ENCODE results near the gene CYRIA.

CYRIA gene

DNA sequence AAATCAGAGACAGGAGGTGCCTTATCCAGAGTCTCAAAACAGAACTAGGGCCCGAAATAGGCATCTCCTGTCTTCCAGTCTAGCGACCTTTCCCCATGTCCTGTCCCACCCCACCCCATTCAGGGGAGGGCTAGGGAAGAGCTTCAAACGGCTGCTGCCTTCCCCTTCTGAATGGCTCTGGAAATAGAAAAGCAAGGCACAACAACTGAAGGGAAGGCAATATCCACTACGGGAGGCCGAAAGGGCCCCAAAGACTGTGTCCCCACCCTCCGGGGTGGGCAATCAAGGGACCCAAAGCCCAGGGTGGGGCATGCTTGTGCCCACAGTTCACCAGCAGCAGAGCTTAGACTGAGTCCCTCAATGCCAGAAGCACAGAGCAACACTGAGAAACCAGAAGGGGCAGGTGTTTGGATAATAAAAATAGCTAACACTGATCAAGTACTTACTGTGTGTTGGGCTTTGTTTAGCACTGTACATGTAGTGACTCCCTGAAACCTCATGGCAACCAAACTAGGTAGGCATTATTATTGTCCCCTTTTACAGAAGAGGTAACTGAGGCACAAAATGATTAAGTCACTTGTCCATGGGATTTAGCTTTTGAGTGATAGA lies 38.5 kb downstream of the CYRIA start:
- no peak for DNase-seq

DNA sequence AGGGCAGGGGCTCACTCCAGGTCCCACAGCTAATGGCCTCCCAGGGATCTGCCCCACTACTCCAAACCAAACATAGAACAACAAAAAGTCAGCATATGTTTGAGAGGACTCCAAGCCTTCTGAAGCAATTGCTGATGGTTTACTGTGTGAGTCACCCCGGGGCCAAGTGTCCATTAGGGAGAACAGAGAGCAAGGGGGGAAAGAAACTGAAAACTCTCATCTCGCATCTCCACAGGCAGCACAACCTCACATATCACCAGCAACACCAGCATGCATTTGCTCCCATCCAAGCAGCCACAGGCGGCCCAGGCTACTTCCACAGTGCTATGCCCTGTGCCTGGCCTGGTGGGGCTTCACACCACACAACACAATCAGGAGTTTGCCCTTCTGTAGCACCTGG lies 39.1 kb downstream of the CYRIA start:
- no peak for DNase-seq

- no peak for DNase-seq
Observed at GRCh38 chr2:16625759-16626158, 39.9 kb downstream of the CYRIA start.

DNA sequence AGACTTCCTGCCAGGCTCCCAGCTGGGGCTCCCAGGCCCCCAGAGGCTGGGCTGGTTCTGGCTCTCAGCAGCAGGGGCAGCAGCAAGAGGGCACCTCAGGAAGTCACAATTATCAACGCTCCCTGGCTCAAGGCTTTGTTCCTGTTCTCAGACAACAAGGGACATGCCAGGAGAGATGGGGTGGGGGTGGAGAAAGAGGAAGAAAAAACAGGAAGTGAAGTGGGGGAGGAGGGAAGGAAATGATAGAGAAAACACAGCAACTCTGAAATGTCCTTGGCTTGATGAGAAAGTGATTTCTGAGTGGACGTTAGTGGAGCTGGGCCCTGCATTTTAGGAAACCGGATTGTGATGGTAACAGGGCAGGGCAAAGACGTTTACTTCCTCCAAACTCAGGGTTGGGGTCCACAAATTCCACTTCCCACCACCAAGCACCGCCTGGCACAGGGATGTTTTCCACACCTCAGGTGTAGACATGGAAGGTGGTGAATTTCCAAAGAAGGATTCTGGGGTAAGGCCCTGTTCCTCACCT lies 40.4 kb downstream of the CYRIA start:
- no peak for DNase-seq

GRCh38 chr2:16624436-16624780 lies 41.2 kb downstream of the CYRIA start:
- DNase-seq = no peak

DNA sequence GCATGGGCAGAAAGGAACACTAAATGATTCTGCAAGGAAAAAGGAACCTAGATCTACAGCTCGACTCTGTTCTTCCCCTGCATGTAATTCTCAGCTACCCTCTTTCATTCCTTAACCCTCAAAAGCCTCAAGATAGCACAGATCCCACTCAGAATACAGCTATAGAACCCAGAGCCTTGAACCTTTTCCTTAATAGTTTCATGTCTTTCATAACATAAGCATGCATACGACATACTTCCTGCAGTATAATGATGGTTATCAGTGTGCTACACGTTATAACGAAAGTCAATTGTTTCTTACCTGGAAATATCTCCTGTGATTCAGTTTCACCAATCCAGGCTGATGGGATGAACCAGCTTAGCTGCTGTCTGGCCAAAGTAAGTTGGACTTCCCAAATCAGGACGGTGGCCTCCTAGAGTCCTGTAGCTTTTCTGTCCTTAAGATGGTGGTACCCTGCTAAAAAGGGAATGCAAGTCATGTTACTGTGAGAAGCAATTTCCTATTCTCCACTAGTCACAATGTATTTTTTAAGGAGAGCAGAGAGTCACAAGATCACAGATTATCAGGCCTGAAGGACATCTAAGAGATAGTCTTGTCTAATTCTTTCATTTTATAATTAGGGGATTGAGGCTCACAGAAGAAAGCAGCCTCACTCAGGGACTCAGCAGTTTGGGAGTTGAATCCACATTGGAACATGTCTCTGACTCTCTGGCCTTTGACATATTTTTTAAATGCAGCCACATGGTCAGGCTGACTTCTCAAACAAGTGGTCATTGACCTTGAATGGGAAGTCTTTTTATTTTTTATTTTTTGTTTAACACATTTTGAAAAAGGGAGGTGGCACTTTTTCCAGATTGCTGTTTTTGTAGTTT lies 41.8 kb downstream of the CYRIA start:
- peak; percentile 9 for DNase-seq

DNA sequence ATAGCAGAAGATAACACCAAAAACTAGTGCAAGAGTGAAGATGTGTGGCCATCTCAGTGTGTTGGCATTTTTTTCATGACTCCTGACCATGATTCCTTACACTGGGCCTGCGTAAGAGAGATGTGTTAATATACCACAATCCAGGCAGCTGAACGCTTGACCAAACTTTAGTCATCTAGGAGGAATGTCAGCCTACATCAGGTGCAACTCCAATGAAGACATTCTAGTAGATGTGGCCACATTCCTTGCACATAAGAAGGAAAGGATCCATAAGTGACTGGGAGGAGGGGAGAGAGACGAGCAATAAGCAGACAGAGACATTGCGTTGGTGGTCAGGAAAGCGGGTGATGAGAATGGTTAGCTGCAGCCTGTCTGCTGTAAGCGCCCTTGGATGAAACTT lies 42.6 kb downstream of the CYRIA start:
- no peak for DNase-seq

- no peak for DNase-seq
Observed at GRCh38 chr2:16622399-16622968, 43.1 kb downstream of the CYRIA start.

DNA sequence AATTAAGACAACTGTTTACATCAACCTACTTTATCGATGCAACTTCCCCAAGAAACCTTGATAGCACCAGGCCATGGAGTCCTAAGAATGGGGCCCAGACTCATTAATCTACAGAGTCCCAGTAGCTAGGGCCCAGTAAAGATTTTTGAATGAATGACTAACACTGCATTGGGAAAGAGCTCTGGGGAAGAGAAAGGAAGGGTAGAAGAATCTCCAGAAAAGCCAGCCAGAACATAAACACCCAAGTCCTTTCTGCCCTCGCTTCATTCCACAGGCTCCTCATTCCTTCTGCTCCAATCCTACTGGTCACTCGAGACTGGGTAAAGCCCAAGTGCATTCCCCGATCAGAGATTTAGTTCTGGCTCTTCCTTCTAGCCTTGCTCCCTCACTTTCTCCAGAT lies 44.3 kb downstream of the CYRIA start:
- DNase-seq = no peak

- DNase-seq = no peak
Observed at GRCh38 chr2:16620590-16620989, 45.0 kb downstream of the CYRIA start.

DNA sequence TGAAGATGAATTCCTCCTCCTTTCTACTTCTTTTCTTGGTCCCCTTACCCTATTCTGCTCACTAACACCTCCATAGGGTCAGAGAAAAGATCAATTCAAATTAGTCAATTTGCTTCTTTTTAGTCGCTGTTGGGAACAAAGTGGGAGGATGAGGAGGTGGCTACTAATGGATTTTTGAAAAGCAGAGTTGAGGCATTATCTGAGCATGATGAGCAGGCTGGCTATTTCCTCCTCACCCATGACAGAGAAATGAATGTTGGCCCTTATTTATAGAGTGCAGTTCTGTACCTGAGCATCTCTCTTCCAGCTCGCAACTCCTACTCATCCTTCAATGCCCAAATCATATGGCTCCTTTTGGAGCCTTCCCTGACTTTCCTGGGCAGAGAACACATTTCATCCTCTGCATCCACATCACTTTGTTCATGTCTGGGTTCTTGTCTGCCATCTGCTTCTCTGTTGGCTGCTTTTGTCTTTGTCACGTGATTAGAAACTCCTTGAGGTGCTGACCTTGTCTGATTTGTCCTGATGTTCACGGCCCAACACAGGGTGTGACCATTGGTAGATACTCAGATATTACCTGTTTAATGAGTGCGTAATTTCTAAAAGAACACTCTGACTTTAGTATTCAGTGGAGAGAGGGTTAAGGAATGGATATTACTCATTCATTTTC lies 45.9 kb downstream of the CYRIA start:
- DNase-seq = no peak

GRCh38 chr2:16617282-16618266 lies 48.1 kb downstream of the CYRIA start:
- DNase-seq = no peak

All from activated CD4-positive, alpha-beta T cell treated with anti-CD3 and anti-CD28 coated beads, Interleukin-2, Interleukin-6, amounts not matched to agents 100 ng/mL and 50 ng/mL, durations not matched to agents 16 hours and 8 hours (primary cell).